Smooth muscle cell (in vitro differentiated cells): ENCODE measurements around the gene ADH5. TPM values are rescaled to one million over a fixed set of nuclear protein-coding genes. Genes with fewer than 3 reads are reported as not detected.
A peak's percentile ranks its signal among the peaks of the same experiment; 100 is the strongest.

ENCODE experiments used
- DNase-seq: peaks from one replicate; lab custom pipeline; 2025; ENCODE audit not compliant: unreplicated experiment; lab: John Stamatoyannopoulos, UW
- H2AFZ ChIP-seq: fragments of 200-600 bp; sonication (generic); 2 replicates; pipeline ENCODE4 v1.6.0; 2016; ENCODE audit warnings: antibody characterized with exemption, low read depth, mild to moderate bottlenecking
- H3F3A ChIP-seq: fragments of 200-600 bp; sonication (generic); 2 replicates; pipeline ENCODE4 v1.6.0; 2017; ENCODE audit warnings: antibody characterized with exemption, low read depth
- H3K27ac ChIP-seq: fragments of 200-600 bp; sonication (generic); 2 replicates; pipeline ENCODE4 v1.5.1; 2016; ENCODE audit warnings: low read depth, mild to moderate bottlenecking
- H3K27me3 ChIP-seq: fragments of 200-600 bp; sonication (generic); 2 replicates; pipeline ENCODE4 v1.6.1; 2016; ENCODE audit warnings: low read depth, mild to moderate bottlenecking
- H3K36me3 ChIP-seq: fragments of 200-600 bp; sonication (generic); 2 replicates; pipeline ENCODE4 v1.5.1; 2016; ENCODE audit warnings: low read depth
- H3K4me1 ChIP-seq: fragments of 200-600 bp; sonication (generic); 2 replicates; pipeline ENCODE4 v1.5.1; 2016; ENCODE audit warnings: low read depth
- H3K4me2 ChIP-seq: fragments of 200-600 bp; sonication (generic); 2 replicates; pipeline ENCODE4 v1.6.0; 2016; ENCODE audit warnings: mild to moderate bottlenecking
- H3K4me3 ChIP-seq: fragments of 200-600 bp; sonication (generic); 2 replicates; pipeline ENCODE4 v1.5.1; 2016; ENCODE audit warnings: mild to moderate bottlenecking
- H3K79me2 ChIP-seq: fragments of 200-600 bp; sonication (generic); 2 replicates; pipeline ENCODE4 v1.6.0; 2016; ENCODE audit warnings: low read depth, mild to moderate bottlenecking
- H3K9ac ChIP-seq: fragments of 200-600 bp; sonication (generic); 2 replicates; pipeline ENCODE4 v1.6.0; 2016; ENCODE audit warnings: low read depth
- H3K9me3 ChIP-seq: fragments of 200-600 bp; sonication (generic); replicated peaks from 2 replicates; pipeline ENCODE4 v1.5.1; 2016; ENCODE audit warnings: low read depth
- H4K20me1 ChIP-seq: fragments of 200-600 bp; sonication (generic); 2 replicates; pipeline ENCODE4 v1.6.0; 2016; ENCODE audit warnings: low read depth
- CTCF ChIP-seq: fragments of 200-600 bp; sonication (generic); IDR thresholded peaks from 2 replicates; pipeline ENCODE4 v1.5.1; 2017; ENCODE audit warnings: borderline replicate concordance, mild to moderate bottlenecking, antibody characterized with exemption; ENCODE audit not compliant: insufficient read depth, poor library complexity, severe bottlenecking
- WGBS: methylation state at CpG from one replicate; pipeline ENCODE4 v1.1.7; 2016; ENCODE audit warnings: low lambda C conversion rate; 5-methylcytosine and 5-hydroxymethylcytosine counted together
- polyA plus RNA-seq: library from polyadenylated mRNA; unstranded; fragments of >200 nt; fragmentation: Nextera tagmentation; extraction: Ambion mirVana; gene quantifications from 2 replicates; pipeline ENCODE4 v1.2.1, GENCODE V29; 2016
- total RNA-seq: library from RNA; depleted of rRNA; stranded (reverse); fragments of >200 nt; gene quantifications from 2 replicates; pipeline ENCODE4 v1.2.3, GENCODE V29; 2014

The ADH5 gene
- total and polyA plus RNA-seq, 2 experiments from 2014 or later = 132 to 150 TPM

DNA sequence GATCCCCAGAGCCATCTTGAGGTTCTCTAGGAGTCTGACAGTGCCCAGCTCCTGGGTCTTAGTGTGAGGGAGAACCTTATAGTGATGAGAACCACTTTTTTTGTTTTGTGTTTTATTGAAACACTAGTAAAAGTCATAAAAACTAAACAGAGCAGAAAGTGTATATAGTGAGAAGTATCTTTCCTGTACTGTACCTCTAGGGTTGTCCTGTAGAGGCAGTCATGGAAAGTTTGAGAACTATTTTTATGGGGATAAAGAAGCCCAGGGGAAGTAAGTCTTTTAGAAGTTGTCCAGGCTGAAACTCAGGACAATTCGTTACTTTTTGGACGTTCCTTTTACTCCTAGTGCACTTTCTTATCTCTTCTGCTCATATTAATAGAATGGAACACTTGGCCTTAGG lies 40.9 kb downstream of the ADH5 start:
- Histone ChIP-seq H2AFZ (no peak overlapping the region), H3K9me3 (no peaks in the 10 kb centered on the region), H3K27me3 (no peaks in the 10 kb centered on the region), H3K79me2 (no peaks in the 10 kb centered on the region), H3F3A (no peaks in the 10 kb centered on the region), H4K20me1 (no peaks in the 10 kb centered on the region), H3K9ac (no peak overlapping the region), H3K4me1 (no peaks in the 10 kb centered on the region), H3K27ac (no peak overlapping the region), H3K36me3 (no peaks in the 10 kb centered on the region), H3K4me2 (no peak overlapping the region), H3K4me3 (no peak overlapping the region)
- TF ChIP-seq CTCF = no peak
- no peak for DNase-seq
- WGBS = 73% methylated on average over 2 of the region's 2 CpGs

DNA sequence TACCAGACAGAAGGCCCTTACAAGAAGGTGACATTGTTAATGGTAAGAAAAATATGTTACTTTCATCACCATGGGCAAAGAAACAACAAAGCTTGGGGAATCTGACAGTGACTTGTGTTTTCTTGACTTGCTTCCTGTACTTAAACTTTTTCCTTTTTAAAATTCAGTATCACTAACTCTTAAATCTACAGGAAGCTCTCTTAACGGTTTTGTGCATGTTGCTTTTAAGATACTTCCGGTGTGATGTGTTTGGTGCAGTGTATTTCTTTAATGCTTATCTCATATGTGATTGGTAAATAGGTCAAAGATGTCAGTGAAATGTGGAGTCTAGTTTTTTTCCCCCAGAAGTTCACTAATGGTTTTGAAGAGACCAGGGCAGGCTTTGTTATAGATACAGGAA lies 45.2 kb downstream of the ADH5 start:
- Histone ChIP-seq H2AFZ (no peak overlapping the region), H3K4me2 (no peak overlapping the region), H3K9me3 (peaks cover 6% of the 10 kb centered on the region), H3K36me3 (peaks cover 6% of the 10 kb centered on the region), H4K20me1 (no peaks in the 10 kb centered on the region), H3K27ac (no peak overlapping the region), H3K4me3 (no peak overlapping the region), H3K27me3 (no peaks in the 10 kb centered on the region), H3F3A (no peaks in the 10 kb centered on the region), H3K79me2 (peaks cover 9% of the 10 kb centered on the region), H3K9ac (no peak overlapping the region), H3K4me1 (no peaks in the 10 kb centered on the region)
- WGBS = 52% methylated on average over 2 of the region's 2 CpGs
- DNase-seq = no peak
- TF ChIP-seq CTCF = no peak

DNA sequence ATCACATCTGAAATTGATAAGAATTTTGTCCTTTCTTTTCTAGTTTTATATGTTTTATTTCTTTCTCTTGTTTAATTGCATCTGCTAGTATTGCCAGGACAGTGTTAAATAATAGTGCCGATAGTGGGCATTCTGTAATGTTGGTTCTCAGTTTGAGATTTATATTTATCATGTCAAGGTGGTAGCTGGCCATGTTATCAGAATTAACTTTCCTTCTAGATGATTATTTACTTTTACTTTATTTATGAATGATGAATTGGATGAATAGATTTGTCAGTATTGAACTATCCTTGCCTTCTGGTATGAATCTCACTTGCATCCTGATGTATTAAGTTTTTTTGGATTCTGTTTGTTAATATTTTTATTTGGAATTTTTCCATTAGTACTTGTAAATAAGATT lies 50.4 kb downstream of the ADH5 start:
- Histone ChIP-seq H3K9ac (no peak overlapping the region), H3K4me1 (peaks cover 6% of the 10 kb centered on the region), H4K20me1 (no peaks in the 10 kb centered on the region), H3K4me3 (no peak overlapping the region), H3K4me2 (no peak overlapping the region), H3K79me2 (peaks cover 46% of the 10 kb centered on the region), H3K27ac (no peak overlapping the region), H3K27me3 (no peaks in the 10 kb centered on the region), H3K36me3 (peaks cover 24% of the 10 kb centered on the region), H3F3A (no peaks in the 10 kb centered on the region), H2AFZ (no peak overlapping the region), H3K9me3 (peaks cover 6% of the 10 kb centered on the region)
- no peak for DNase-seq
- 95% methylated on average over 1 of the region's 1 CpG for WGBS
- TF ChIP-seq CTCF = no peak

- H3K79me2 ChIP-seq = peaks cover 78% of the 10 kb centered on the region
- no peak for TF ChIP-seq CTCF
- no peaks in the 10 kb centered on the region for H4K20me1 ChIP-seq
- WGBS = 55% methylated on average over 4 of the region's 4 CpGs
- H3K36me3 ChIP-seq = peaks cover 24% of the 10 kb centered on the region
- H2AFZ ChIP-seq = no peak overlapping the region
- H3F3A ChIP-seq = no peaks in the 10 kb centered on the region
- no peak overlapping the region for H3K9ac ChIP-seq
- no peak overlapping the region for H3K4me3 ChIP-seq
- H3K4me2 ChIP-seq = peak overlapping the region; percentile 7
- peaks cover 6% of the 10 kb centered on the region for H3K4me1 ChIP-seq
- peak overlapping the region; percentile 58 for H3K27ac ChIP-seq
- peaks cover 6% of the 10 kb centered on the region for H3K9me3 ChIP-seq
- DNase-seq = no peak
- H3K27me3 ChIP-seq = no peaks in the 10 kb centered on the region
Measured at GRCh38 chr4:99033956-99034355, 54.6 kb downstream of the ADH5 start.
